Duodenal mucosa (tissue), 2 donors: ENCODE results near the gene C12orf57.

ENCODE experiments used
- H3K27ac ChIP-seq: one replicate; pipeline ENCODE4 v1.7.0; 2013; ENCODE audit warnings: low read depth, low read length
- H3K27me3 ChIP-seq, 2 donors: one replicate each; pipeline ENCODE4 v1.7.0; 2013; ENCODE audit warnings: low read length in 2 of 2, control low read depth in 1 of 2; ENCODE audit not compliant: insufficient read depth in 2 of 2, control insufficient read depth in 1 of 2
- H3K36me3 ChIP-seq, 2 donors: one replicate each; pipeline ENCODE4 v1.7.0; 2013; ENCODE audit warnings: low read length in 2 of 2, control low read depth in 1 of 2; ENCODE audit not compliant: insufficient read depth in 2 of 2, control insufficient read depth in 1 of 2
- H3K4me1 ChIP-seq, 2 donors: one replicate each; pipeline ENCODE4 v1.7.0; 2013; ENCODE audit warnings: low read length in 2 of 2, control low read depth in 1 of 2; ENCODE audit not compliant: insufficient read depth in 2 of 2, control insufficient read depth in 1 of 2
- H3K4me3 ChIP-seq, 2 donors: one replicate each; pipeline ENCODE4 v1.7.0; 2013; ENCODE audit warnings: low read length in 2 of 2, low read depth in 1 of 2
- H3K9ac ChIP-seq, 2 donors: one replicate each; pipeline ENCODE4 v1.7.0; 2013; ENCODE audit warnings: low read length in 2 of 2, low read depth in 1 of 2
- H3K9me3 ChIP-seq, 2 donors: one replicate each; pipeline ENCODE4 v1.7.0; 2013; ENCODE audit warnings: low read length in 2 of 2, control low read depth in 1 of 2; ENCODE audit not compliant: control insufficient read depth in 1 of 2

The C12orf57 gene

GRCh38 chr12:6946920-6947374 is 3.1 kb downstream of the C12orf57 start:
- H3K27me3 ChIP-seq = no peaks in the 10 kb centered on the region
- H3K4me3 ChIP-seq = peak overlapping the region; percentile 81 to 82
- no peaks in the 10 kb centered on the region for H3K36me3 ChIP-seq
- H3K9me3 ChIP-seq = no peaks in the 10 kb centered on the region
- peaks cover 39 to 61% of the 10 kb centered on the region in 2 donors for H3K4me1 ChIP-seq
- peak overlapping the region; percentile 91 for H3K27ac ChIP-seq
- peak overlapping the region; percentile 65 to 67 for H3K9ac ChIP-seq

DNA sequence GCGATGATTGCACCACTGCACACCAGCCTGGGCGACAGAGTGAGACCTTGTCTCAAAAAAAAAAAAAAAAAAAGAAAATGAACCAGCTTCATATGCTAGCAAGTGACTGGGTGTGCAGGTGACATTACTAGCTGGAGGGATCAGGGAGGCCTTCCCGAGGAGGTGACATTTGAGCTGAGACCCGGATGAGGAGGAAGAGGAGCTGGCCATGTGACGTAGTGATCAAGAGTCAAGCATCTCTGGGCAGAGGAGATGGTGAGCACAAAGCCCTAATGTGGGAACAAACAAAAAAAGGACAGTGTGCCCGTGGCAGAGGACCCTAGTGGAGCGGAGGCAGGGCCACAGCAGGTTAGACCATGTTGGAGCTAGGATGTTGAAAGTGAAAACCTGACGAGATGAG is 3.8 kb downstream of the C12orf57 start:
- peaks cover 0 to 4% of the 10 kb centered on the region in 2 donors for H3K36me3 ChIP-seq
- H3K27ac ChIP-seq = no peak overlapping the region
- no peaks in the 10 kb centered on the region for H3K27me3 ChIP-seq
- peaks cover 39 to 60% of the 10 kb centered on the region in 2 donors for H3K4me1 ChIP-seq
- no peaks in the 10 kb centered on the region for H3K9me3 ChIP-seq
- no peak overlapping the region for H3K4me3 ChIP-seq
- peak overlapping the region in 1 of 2 donors; percentile 65 for H3K9ac ChIP-seq

GRCh38 chr12:6948873-6949594 is 5.2 kb downstream of the C12orf57 start:
- Histone ChIP-seq H3K27ac (peak overlapping the region; percentile 11), H3K9me3 (no peaks in the 10 kb centered on the region), H3K4me3 (peak overlapping the region in 1 of 2 donors; percentile 30), H3K27me3 (no peaks in the 10 kb centered on the region), H3K36me3 (peaks cover 0 to 4% of the 10 kb centered on the region in 2 donors), H3K4me1 (peaks cover 39 to 63% of the 10 kb centered on the region in 2 donors), H3K9ac (peak overlapping the region; percentile 39 to 63)

- peaks cover 40 to 63% of the 10 kb centered on the region in 2 donors for H3K4me1 ChIP-seq
Measured at GRCh38 chr12:6950401-6950801, 6.6 kb downstream of the C12orf57 start.

DNA sequence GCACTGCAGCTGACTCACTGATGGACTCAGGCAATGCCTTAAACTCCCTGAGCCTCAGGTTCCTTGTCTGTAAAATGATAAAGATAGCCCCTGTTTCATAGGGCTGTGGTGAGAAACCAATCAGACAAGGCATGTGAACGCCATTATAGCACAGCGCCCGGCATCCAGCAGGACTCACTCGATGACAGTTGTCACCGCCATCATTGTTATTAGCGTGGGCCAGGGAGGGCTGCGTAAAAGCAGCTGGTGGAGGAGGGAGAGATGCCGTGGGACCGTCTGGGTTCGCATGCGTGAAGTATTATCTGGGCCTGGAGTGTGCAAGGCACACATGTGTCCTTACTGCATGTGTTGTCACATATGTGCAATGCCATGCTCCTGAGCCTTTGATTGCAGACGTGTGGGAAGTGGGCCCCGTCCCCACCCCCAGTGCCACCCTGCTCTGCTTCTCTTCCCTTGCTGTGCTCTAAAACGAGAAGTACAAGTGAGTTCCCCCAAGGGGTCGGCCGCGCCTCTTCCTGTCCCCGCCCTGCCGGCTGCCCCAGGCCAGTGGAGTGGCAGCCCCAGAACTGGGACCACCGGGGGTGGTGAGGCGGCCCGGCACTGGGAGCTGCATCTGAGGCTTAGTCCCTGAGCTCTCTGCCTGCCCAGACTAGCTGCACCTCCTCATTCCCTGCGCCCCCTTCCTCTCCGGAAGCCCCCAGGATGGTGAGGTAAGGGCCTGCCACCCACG is 7.2 kb downstream of the C12orf57 start, which contains the start of gene PTPN6:
PTPN6 (plus strand) TSS at position 546 of the 730 bp plus-strand sequence; CDS start at position 703, 157 bp downstream.
- Histone ChIP-seq H3K9me3 (no peaks in the 10 kb centered on the region), H3K9ac (peak within 1 kb of the TSS; percentile 53 to 69), H3K4me1 (peaks cover 36 to 60% of the 10 kb centered on the region in 2 donors), H3K27ac (peak within 1 kb of the TSS; percentile 65), H3K27me3 (no peaks in the 10 kb centered on the region), H3K36me3 (peaks cover 7 to 11% of the 10 kb centered on the region in 2 donors), H3K4me3 (peak within 1 kb of the TSS; percentile 67 to 74)

More at GRCh38 chr12:6950401-6950801, 6.6 kb downstream of the C12orf57 start:
- H3K9me3 ChIP-seq = no peaks in the 10 kb centered on the region
- no peaks in the 10 kb centered on the region for H3K27me3 ChIP-seq
- H3K36me3 ChIP-seq = peaks cover 4 to 11% of the 10 kb centered on the region in 2 donors
- peak overlapping the region; percentile 67 to 74 for H3K4me3 ChIP-seq
- peak overlapping the region; percentile 65 for H3K27ac ChIP-seq
- H3K9ac ChIP-seq = peak overlapping the region in 1 of 2 donors; percentile 30

DNA sequence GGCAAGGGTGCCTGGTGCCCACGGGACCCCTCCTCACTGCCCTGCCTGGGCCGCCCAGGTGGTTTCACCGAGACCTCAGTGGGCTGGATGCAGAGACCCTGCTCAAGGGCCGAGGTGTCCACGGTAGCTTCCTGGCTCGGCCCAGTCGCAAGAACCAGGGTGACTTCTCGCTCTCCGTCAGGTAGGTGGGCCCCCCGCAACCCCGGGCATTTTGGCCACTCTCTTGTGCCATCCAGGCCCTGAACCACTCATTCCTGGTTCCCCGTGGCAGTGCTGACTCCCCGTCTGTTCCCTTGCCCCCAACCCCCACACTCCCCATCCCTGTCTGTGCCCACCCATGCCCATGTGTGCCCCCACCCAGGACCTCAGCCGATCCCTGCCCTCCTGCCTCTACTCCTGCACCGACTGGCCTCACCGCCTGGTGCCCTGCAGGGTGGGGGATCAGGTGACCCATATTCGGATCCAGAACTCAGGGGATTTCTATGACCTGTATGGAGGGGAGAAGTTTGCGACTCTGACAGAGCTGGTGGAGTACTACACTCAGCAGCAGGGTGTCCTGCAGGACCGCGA is 7.8 kb downstream of the C12orf57 start:
- H3K9ac ChIP-seq = peak overlapping the region; percentile 53 to 69
- H3K27ac ChIP-seq = peak overlapping the region; percentile 65
- no peaks in the 10 kb centered on the region for H3K9me3 ChIP-seq
- H3K27me3 ChIP-seq = no peaks in the 10 kb centered on the region
- peaks cover 11 to 18% of the 10 kb centered on the region in 2 donors for H3K36me3 ChIP-seq
- peak overlapping the region; percentile 67 to 74 for H3K4me3 ChIP-seq
- H3K4me1 ChIP-seq = peaks cover 39 to 61% of the 10 kb centered on the region in 2 donors

- Histone ChIP-seq H3K4me1 (peaks cover 39 to 61% of the 10 kb centered on the region in 2 donors), H3K9ac (peak overlapping the region; percentile 53 to 69), H3K36me3 (peaks cover 17 to 24% of the 10 kb centered on the region in 2 donors), H3K27ac (peak overlapping the region; percentile 65), H3K4me3 (peak overlapping the region; percentile 67 to 74), H3K9me3 (no peaks in the 10 kb centered on the region), H3K27me3 (no peaks in the 10 kb centered on the region)
Measured at GRCh38 chr12:6952121-6952862, 8.5 kb downstream of the C12orf57 start.

DNA sequence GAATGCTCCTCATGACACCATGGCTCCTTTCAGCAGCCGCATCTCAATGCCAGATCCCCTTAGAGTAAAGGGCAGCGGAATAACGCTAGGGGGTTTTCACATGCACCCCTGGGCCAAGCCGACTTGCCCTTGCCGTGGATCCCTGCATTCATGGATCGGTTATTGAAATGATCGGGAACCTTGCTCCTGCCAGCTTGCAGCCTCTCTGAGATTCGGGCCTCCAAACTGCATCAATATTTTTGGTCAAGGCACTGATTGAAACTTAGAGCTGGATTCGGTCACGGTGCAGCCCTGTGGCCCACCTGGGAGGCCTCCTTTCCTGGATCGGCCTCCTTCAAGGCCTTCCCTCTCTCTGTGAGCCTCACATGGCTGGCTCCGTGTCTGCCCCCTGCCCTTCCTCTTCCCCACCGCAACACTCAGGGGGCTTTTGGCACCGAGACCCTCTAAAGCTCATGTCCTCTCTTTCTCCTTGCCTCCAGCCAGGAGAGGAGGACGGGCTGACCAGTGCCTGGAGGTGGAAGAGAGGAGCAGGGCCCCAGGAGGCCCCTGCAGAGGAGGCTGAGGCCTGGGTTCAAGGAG is 9.1 kb downstream of the C12orf57 start:
- no peaks in the 10 kb centered on the region for H3K27me3 ChIP-seq
- H3K27ac ChIP-seq = peak overlapping the region; percentile 46
- peaks cover 44 to 66% of the 10 kb centered on the region in 2 donors for H3K4me1 ChIP-seq
- no peaks in the 10 kb centered on the region for H3K9me3 ChIP-seq
- H3K4me3 ChIP-seq = peak overlapping the region; percentile 67 to 74
- H3K9ac ChIP-seq = peak overlapping the region; percentile 53 to 69
- H3K36me3 ChIP-seq = peaks cover 17 to 26% of the 10 kb centered on the region in 2 donors
